Suprapubic skin (tissue), 4 donors: ENCODE data around the gene DCAF7. TPM values are rescaled to one million over a fixed set of nuclear protein-coding genes. Genes with fewer than 3 reads are reported as not detected.

Experiments
- DNase-seq, 2 donors: peaks; one replicate each; pipeline ENCODE4 v3.0.0-alpha.2; 2019; ENCODE audit warnings: low spot score in 2 of 2
- H3K27ac ChIP-seq: fragments of 200-600 bp; sonication (generic); one replicate; pipeline ENCODE4 v1.5.1; 2019
- H3K27me3 ChIP-seq: fragments of 200-600 bp; sonication (generic); one replicate; pipeline ENCODE4 v1.5.1; 2019
- H3K36me3 ChIP-seq: fragments of 200-600 bp; sonication (generic); one replicate; pipeline ENCODE4 v1.5.1; 2019
- H3K4me1 ChIP-seq: fragments of 200-600 bp; sonication (generic); one replicate; pipeline ENCODE4 v1.5.1; 2019
- H3K4me3 ChIP-seq: fragments of 200-600 bp; sonication (generic); one replicate; pipeline ENCODE4 v1.5.1; 2019; ENCODE audit warnings: mild to moderate bottlenecking
- H3K9me3 ChIP-seq: fragments of 200-600 bp; sonication (generic); one replicate; pipeline ENCODE4 v1.5.1; 2019
- EP300 ChIP-seq: sonication (generic); formaldehyde crosslinking; IDR thresholded peaks from one replicate; pipeline ENCODE4 v1.6.1; 2017; ENCODE audit warnings: antibody characterized with exemption
- POLR2A ChIP-seq, 2 donors: fragments of 450-650 bp; IDR thresholded peaks; one replicate each; pipeline ENCODE4 v1.6.1; 2017; ENCODE audit warnings: antibody characterized with exemption in 2 of 2, mild to moderate bottlenecking in 2 of 2, moderate library complexity in 2 of 2
- POLR2AphosphoS5 ChIP-seq, 3 donors: sonication (generic); formaldehyde crosslinking; IDR thresholded peaks; one replicate each; pipeline ENCODE4 v1.6.1; 2017; ENCODE audit warnings: antibody characterized with exemption in 3 of 3
- whole genome bisulfite sequencing: methylation state at CpG from one replicate; pipeline ENCODE4 v1.1.5; 2018; 5-methylcytosine and 5-hydroxymethylcytosine counted together
- total RNA-seq, 4 donors: library from RNA; depleted of rRNA; stranded (reverse); fragments of >200 nt; gene quantifications; one replicate each; pipeline ENCODE4 v1.1.0, GENCODE V29; 2016
- TF ChIP-seq, protein P1 (sequence below), 2 donors: fragments of 200-600 bp in 1 of 2; fragments of 450-650 bp in 1 of 2; sonication (generic) in 1 of 2; IDR thresholded peaks; one replicate each; pipeline ENCODE4 v1.5.1; 2016 to 2019; ENCODE audit warnings: antibody characterized with exemption in 2 of 2, mild to moderate bottlenecking in 1 of 2, moderate library complexity in 1 of 2

Gene DCAF7
- total RNA-seq, 4 donors from 2014 or later = 22.4 to 30.9 (median 27.4) TPM

DNA sequence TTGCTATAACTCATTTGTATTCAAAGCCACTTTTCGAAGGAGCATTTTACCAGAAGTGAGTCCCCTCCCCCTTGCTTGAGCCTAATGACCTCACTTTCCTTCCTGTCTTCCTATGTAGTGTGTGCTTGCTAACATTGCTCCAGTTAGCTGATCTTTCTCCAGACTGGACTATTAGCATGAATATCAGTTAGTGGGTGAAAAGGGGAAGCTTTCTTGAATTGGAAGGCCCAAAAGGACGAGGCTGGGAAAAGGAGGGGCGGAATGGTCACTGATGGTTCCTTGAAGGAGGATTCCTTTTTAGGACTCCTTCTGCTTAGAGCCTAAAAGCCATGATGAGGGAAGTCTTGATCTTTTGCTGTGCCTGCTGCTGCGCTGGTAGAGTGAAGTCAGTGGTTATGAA, 83.9 kb downstream of the DCAF7 start:
- DNase-seq = no peak
- no peak for TF ChIP-seq POLR2AphosphoS5 (IDR thresholded peaks at IDR 0.05)
- TF ChIP-seq, protein P1, sequence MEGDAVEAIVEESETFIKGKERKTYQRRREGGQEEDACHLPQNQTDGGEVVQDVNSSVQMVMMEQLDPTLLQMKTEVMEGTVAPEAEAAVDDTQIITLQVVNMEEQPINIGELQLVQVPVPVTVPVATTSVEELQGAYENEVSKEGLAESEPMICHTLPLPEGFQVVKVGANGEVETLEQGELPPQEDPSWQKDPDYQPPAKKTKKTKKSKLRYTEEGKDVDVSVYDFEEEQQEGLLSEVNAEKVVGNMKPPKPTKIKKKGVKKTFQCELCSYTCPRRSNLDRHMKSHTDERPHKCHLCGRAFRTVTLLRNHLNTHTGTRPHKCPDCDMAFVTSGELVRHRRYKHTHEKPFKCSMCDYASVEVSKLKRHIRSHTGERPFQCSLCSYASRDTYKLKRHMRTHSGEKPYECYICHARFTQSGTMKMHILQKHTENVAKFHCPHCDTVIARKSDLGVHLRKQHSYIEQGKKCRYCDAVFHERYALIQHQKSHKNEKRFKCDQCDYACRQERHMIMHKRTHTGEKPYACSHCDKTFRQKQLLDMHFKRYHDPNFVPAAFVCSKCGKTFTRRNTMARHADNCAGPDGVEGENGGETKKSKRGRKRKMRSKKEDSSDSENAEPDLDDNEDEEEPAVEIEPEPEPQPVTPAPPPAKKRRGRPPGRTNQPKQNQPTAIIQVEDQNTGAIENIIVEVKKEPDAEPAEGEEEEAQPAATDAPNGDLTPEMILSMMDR (IDR thresholded peaks at IDR 0.05) = no peak
- no peak for TF ChIP-seq POLR2A (IDR thresholded peaks at IDR 0.05)
- TF ChIP-seq EP300 = no peak
- H3K36me3 ChIP-seq = peaks cover 50% of the 10 kb centered on the region
- peaks cover 29% of the 10 kb centered on the region for H3K4me1 ChIP-seq
- WGBS = 83% methylated on average over 4 of the region's 4 CpGs
- no peak overlapping the region for H3K4me3 ChIP-seq
- no peaks in the 10 kb centered on the region for H3K9me3 ChIP-seq
- H3K27ac ChIP-seq = no peak overlapping the region
- H3K27me3 ChIP-seq = no peaks in the 10 kb centered on the region

- Histone ChIP-seq H3K9me3 (no peaks in the 10 kb centered on the region), H3K4me1 (peaks cover 23% of the 10 kb centered on the region), H3K27ac (no peak overlapping the region), H3K4me3 (no peak overlapping the region), H3K36me3 (peaks cover 50% of the 10 kb centered on the region), H3K27me3 (no peaks in the 10 kb centered on the region)
- TF ChIP-seq, protein P1 (IDR thresholded peaks at IDR 0.05) = no peak
- TF ChIP-seq POLR2A (IDR thresholded peaks at IDR 0.05) (no peak), EP300 (no peak), POLR2AphosphoS5 (IDR thresholded peaks at IDR 0.05) (no peak)
- 79% methylated on average over 1 of the region's 1 CpG for WGBS
- DNase-seq = no peak
Observed at GRCh38 chr17:63634816-63635215, 84.5 kb downstream of the DCAF7 start.

GRCh38 chr17:63635290-63635689, 85.0 kb downstream of the DCAF7 start:
- Histone ChIP-seq H3K4me3 (no peak overlapping the region), H3K27ac (no peak overlapping the region), H3K27me3 (no peaks in the 10 kb centered on the region), H3K36me3 (peaks cover 50% of the 10 kb centered on the region), H3K4me1 (peaks cover 18% of the 10 kb centered on the region), H3K9me3 (no peaks in the 10 kb centered on the region)
- DNase-seq = no peak
- WGBS = 84% methylated on average over 2 of the region's 2 CpGs
- no peak for TF ChIP-seq EP300
- no peak for TF ChIP-seq POLR2AphosphoS5 (IDR thresholded peaks at IDR 0.05)
- TF ChIP-seq POLR2A (IDR thresholded peaks at IDR 0.05) = no peak

GRCh38 chr17:63635787-63636186, 85.5 kb downstream of the DCAF7 start:
- Histone ChIP-seq H3K27ac (no peak overlapping the region), H3K9me3 (no peaks in the 10 kb centered on the region), H3K4me1 (peaks cover 15% of the 10 kb centered on the region), H3K36me3 (peaks cover 50% of the 10 kb centered on the region), H3K27me3 (no peaks in the 10 kb centered on the region), H3K4me3 (no peak overlapping the region)
- WGBS = 61% methylated on average over 2 of the region's 2 CpGs
- TF ChIP-seq, protein P1 (IDR thresholded peaks at IDR 0.05) = no peak
- TF ChIP-seq POLR2A (IDR thresholded peaks at IDR 0.05) (no peak), POLR2AphosphoS5 (IDR thresholded peaks at IDR 0.05) (no peak), EP300 (no peak)
- DNase-seq = no peak

GRCh38 chr17:63639125-63639524, 88.8 kb downstream of the DCAF7 start:
- WGBS = 32% methylated on average over 1 of the region's 1 CpG
- Histone ChIP-seq H3K9me3 (no peaks in the 10 kb centered on the region), H3K27ac (no peak overlapping the region), H3K4me1 (peaks cover 1% of the 10 kb centered on the region), H3K4me3 (no peak overlapping the region), H3K36me3 (peaks cover 33% of the 10 kb centered on the region), H3K27me3 (no peaks in the 10 kb centered on the region)
- TF ChIP-seq POLR2AphosphoS5 (IDR thresholded peaks at IDR 0.05) (no peak), EP300 (no peak), POLR2A (IDR thresholded peaks at IDR 0.05) (no peak)
- TF ChIP-seq, protein P1 (IDR thresholded peaks at IDR 0.05) = no peak
- no peak for DNase-seq

- TF ChIP-seq POLR2AphosphoS5 (IDR thresholded peaks at IDR 0.05) (no peak), POLR2A (IDR thresholded peaks at IDR 0.05) (no peak), EP300 (no peak)
- TF ChIP-seq, protein P1 (IDR thresholded peaks at IDR 0.05) = no peak
- Histone ChIP-seq H3K9me3 (no peaks in the 10 kb centered on the region), H3K27me3 (no peaks in the 10 kb centered on the region), H3K4me1 (no peaks in the 10 kb centered on the region), H3K36me3 (peaks cover 31% of the 10 kb centered on the region), H3K4me3 (no peak overlapping the region), H3K27ac (no peak overlapping the region)
- WGBS = 95% methylated on average over 4 of the region's 4 CpGs
- no peak for DNase-seq
Observed at GRCh38 chr17:63640038-63640437, 89.8 kb downstream of the DCAF7 start.
